H9 (cell line): ENCODE data around the gene INSYN2B. TPM values are rescaled to one million over a fixed set of nuclear protein-coding genes. Genes with fewer than 3 reads are reported as not detected.

ENCODE experiments used
- DNase-seq: peaks from one replicate; pipeline ENCODE4 v3.0.0-alpha.2; 2017
- H2AFZ ChIP-seq: one replicate; pipeline ENCODE4 v1.6.1; 2013; ENCODE audit warnings: mild to moderate bottlenecking, low read length, control low read depth, moderate library complexity
- H2AK5ac ChIP-seq: 2 replicates; pipeline ENCODE4 v1.6.1; 2013; ENCODE audit warnings: low read length, control low read depth, mixed read lengths; ENCODE audit not compliant: insufficient read length
- H2BK120ac ChIP-seq: one replicate; pipeline ENCODE4 v1.6.1; 2013; ENCODE audit warnings: low read depth, mild to moderate bottlenecking, low read length, control low read depth, inconsistent platforms; ENCODE audit not compliant: poor library complexity, severe bottlenecking
- H2BK12ac ChIP-seq: 2 replicates; pipeline ENCODE4 v1.6.1; 2013; ENCODE audit warnings: low read length, control low read depth, mixed read lengths, low read depth; ENCODE audit not compliant: insufficient read length
- H2BK15ac ChIP-seq: 2 replicates; pipeline ENCODE4 v1.6.1; 2013; ENCODE audit warnings: low read depth, low read length, control low read depth
- H2BK20ac ChIP-seq: one replicate; pipeline ENCODE4 v1.6.1; 2013; ENCODE audit warnings: low read depth, mild to moderate bottlenecking, low read length, control low read depth, inconsistent platforms; ENCODE audit not compliant: poor library complexity, severe bottlenecking
- H2BK5ac ChIP-seq: 2 replicates; pipeline ENCODE4 v1.6.1; 2013; ENCODE audit warnings: low read length, control low read depth, mixed read lengths; ENCODE audit not compliant: insufficient read length
- H3K14ac ChIP-seq: 2 replicates; pipeline ENCODE4 v1.6.1; 2013; ENCODE audit warnings: low read length, control low read depth; ENCODE audit not compliant: insufficient read depth
- H3K18ac ChIP-seq: 2 replicates; pipeline ENCODE4 v1.6.1; 2013; ENCODE audit warnings: low read depth, mild to moderate bottlenecking, mixed read lengths, low read length, control low read depth; ENCODE audit not compliant: insufficient read length
- H3K23ac ChIP-seq: 2 replicates; pipeline ENCODE4 v1.6.1; 2013; ENCODE audit warnings: low read length, control low read depth, mixed read lengths, low read depth; ENCODE audit not compliant: insufficient read length
- H3K23me2 ChIP-seq: 2 replicates; pipeline ENCODE4 v1.6.1; 2013; ENCODE audit warnings: low read depth, mild to moderate bottlenecking, mixed read lengths, low read length, control low read depth; ENCODE audit not compliant: insufficient read length, poor library complexity, severe bottlenecking
- H3K27ac ChIP-seq: 2 replicates; pipeline ENCODE4 v1.5.1; 2013; ENCODE audit warnings: low read length, control low read depth, mixed read lengths, low read depth; ENCODE audit not compliant: insufficient read length
- H3K27me3 ChIP-seq: 2 replicates; pipeline ENCODE4 v1.6.1; 2013; ENCODE audit warnings: low read length, control low read depth, inconsistent platforms; ENCODE audit not compliant: insufficient read depth
- H3K4ac ChIP-seq: 2 replicates; pipeline ENCODE4 v1.6.1; 2013; ENCODE audit warnings: low read depth, mild to moderate bottlenecking, control low read depth, inconsistent platforms, low read length, moderate library complexity
- H3K4me1 ChIP-seq: 2 replicates; pipeline ENCODE4 v1.6.1; 2013; ENCODE audit warnings: low read length, control low read depth, inconsistent platforms; ENCODE audit not compliant: insufficient read depth
- H3K4me2 ChIP-seq: 2 replicates; pipeline ENCODE4 v1.6.1; 2013; ENCODE audit warnings: low read length, control low read depth, mixed read lengths; ENCODE audit not compliant: insufficient read length, insufficient read depth
- H3K56ac ChIP-seq: 2 replicates; pipeline ENCODE4 v1.6.1; 2013; ENCODE audit warnings: low read depth, mild to moderate bottlenecking, mixed read lengths, low read length, control low read depth; ENCODE audit not compliant: insufficient read length
- H3K79me1 ChIP-seq: 2 replicates; pipeline ENCODE4 v1.6.1; 2013; ENCODE audit warnings: low read depth, mild to moderate bottlenecking, moderate library complexity, low read length, control low read depth, inconsistent platforms; ENCODE audit not compliant: insufficient read depth, poor library complexity, severe bottlenecking
- H3K79me2 ChIP-seq: 2 replicates; pipeline ENCODE4 v1.6.1; 2013; ENCODE audit warnings: low read length, control low read depth, inconsistent platforms; ENCODE audit not compliant: insufficient read depth
- H3K9ac ChIP-seq: 2 replicates; pipeline ENCODE4 v1.6.1; 2013; ENCODE audit warnings: low read length, control low read depth, mixed read lengths; ENCODE audit not compliant: insufficient read length; ENCODE audit errors: extremely low read depth
- H3K9me3 ChIP-seq: one replicate; pipeline ENCODE4 v1.6.1; 2013; ENCODE audit warnings: low read depth, low read length, inconsistent platforms; ENCODE audit not compliant: control insufficient read depth
- H3T11ph ChIP-seq: one replicate; pipeline ENCODE4 v1.6.1; 2013; ENCODE audit warnings: mild to moderate bottlenecking, low read length, control low read depth, inconsistent platforms
- H4K20me1 ChIP-seq: one replicate; pipeline ENCODE4 v1.6.1; 2013; ENCODE audit not compliant: control insufficient read depth, insufficient read length, insufficient read depth
- H4K5ac ChIP-seq: 2 replicates; pipeline ENCODE4 v1.6.1; 2013; ENCODE audit warnings: low read depth, mild to moderate bottlenecking, mixed read lengths, low read length, control low read depth; ENCODE audit not compliant: insufficient read length
- H4K8ac ChIP-seq: replicated peaks from 2 replicates; pipeline ENCODE4 v1.6.1; 2013; ENCODE audit warnings: low read length, control low read depth, mixed read lengths, low read depth; ENCODE audit not compliant: insufficient read length
- H4K91ac ChIP-seq: 2 replicates; pipeline ENCODE4 v1.6.1; 2013; ENCODE audit warnings: low read depth, mild to moderate bottlenecking, moderate library complexity, mixed read lengths, low read length, control low read depth; ENCODE audit not compliant: insufficient read length
- H3K27ac Mint-ChIP-seq, 3 experiments: 2 replicates in 2 of 3; 3 replicates in 1 of 3; pipeline ENCODE4 v1.8.0; 2020 to 2021; ENCODE audit warnings: mixed read lengths in 3 of 3, mild to moderate bottlenecking in 1 of 3, moderate library complexity in 1 of 3
- H3K27me3 Mint-ChIP-seq: 2 replicates; pipeline ENCODE4 v1.8.0; 2021; ENCODE audit warnings: low read depth, mild to moderate bottlenecking, moderate library complexity, mixed read lengths
- H3K36me3 Mint-ChIP-seq, 3 experiments: 2 replicates in 2 of 3; 3 replicates in 1 of 3; pipeline ENCODE4 v1.8.0; 2020 to 2021; ENCODE audit warnings: low read depth in 3 of 3, mixed read lengths in 3 of 3; ENCODE audit not compliant: insufficient read depth in 1 of 3
- H3K4me1 Mint-ChIP-seq, 2 experiments: 2 replicates each; pipeline ENCODE4 v1.8.0; 2020; ENCODE audit warnings: mixed read lengths in 2 of 2
- H3K4me3 Mint-ChIP-seq, 2 experiments: 2 replicates in 1 of 2; 3 replicates in 1 of 2; pipeline ENCODE4 v1.8.0; 2020 to 2021; ENCODE audit warnings: mild to moderate bottlenecking in 2 of 2, mixed read lengths in 2 of 2, moderate library complexity in 1 of 2
- H3K9me3 Mint-ChIP-seq, 2 experiments: 2 replicates in 1 of 2; 3 replicates in 1 of 2; pipeline ENCODE4 v1.8.0; 2020; ENCODE audit warnings: mild to moderate bottlenecking in 2 of 2, mixed read lengths in 2 of 2, moderate library complexity in 1 of 2
- CTCF ChIP-seq: fragments of 200-600 bp; sonication (generic); conservative IDR thresholded peaks from 3 replicates; pipeline ENCODE4 v1.8.0; 2021; ENCODE audit warnings: antibody characterized with exemption, mild to moderate bottlenecking
- WGBS: extraction: QIAGEN DNeasy Blood & Tissue Kit; methylation state at CpG from one replicate; pipeline ENCODE4 v1.1.7; 2013; ENCODE audit warnings: missing lambda C conversion rate, low lambda C conversion rate, mixed read lengths; ENCODE audit not compliant: insufficient read length; ENCODE audit errors: extremely low coverage; 5-methylcytosine and 5-hydroxymethylcytosine counted together
- total RNA-seq: library from RNA; stranded (reverse); gene quantifications from 2 replicates; pipeline ENCODE4 v1.2.1, GENCODE V29; 2021

Gene INSYN2B
- total RNA-seq, 1 experiment from 2014 or later = not detected

GRCh38 chr5:169933616-169934015 is 46.7 kb downstream of the INSYN2B start:
- Histone ChIP-seq H4K20me1 (no peaks in the 10 kb centered on the region), H3K27ac (no peak overlapping the region), H4K5ac (no peak overlapping the region), H3K56ac (no peak overlapping the region), H2AK5ac (no peak overlapping the region), H3K23ac (no peak overlapping the region), H3K9me3 (no peaks in the 10 kb centered on the region), H2AFZ (no peak overlapping the region), H2BK5ac (no peak overlapping the region), H4K8ac (no peak overlapping the region), H3K4me2 (no peak overlapping the region), H3K18ac (no peak overlapping the region), H2BK15ac (no peak overlapping the region), H2BK20ac (no peak overlapping the region), H3K23me2 (no peaks in the 10 kb centered on the region), H3K79me1 (no peaks in the 10 kb centered on the region), H3K4me1 (no peaks in the 10 kb centered on the region), H3K9ac (no peak overlapping the region), H3K79me2 (no peaks in the 10 kb centered on the region), H2BK12ac (no peak overlapping the region), H3K27me3 (no peaks in the 10 kb centered on the region), H3T11ph (no peak overlapping the region), H3K4ac (no peak overlapping the region), H4K91ac (no peak overlapping the region), H2BK120ac (no peak overlapping the region), H3K14ac (no peak overlapping the region)
- Mint-ChIP-seq H3K4me1 (peaks cover 4 to 6% of the 10 kb centered on the region in 2 experiments), H3K27me3 (no peaks in the 10 kb centered on the region; the same call in 1 of the 2 replicates), H3K4me3 (no peak overlapping the region), H3K36me3 (no peaks in the 10 kb centered on the region), H3K9me3 (no peaks in the 10 kb centered on the region), H3K27ac (0 out of 7 replicates have a peak overlapping the region, but pooled peaks of 1 of the 3 experiments have one; percentile 32)
- WGBS = no CpG with 5 or more reads among the region's 7 CpGs
- DNase-seq = no peak
- no peak for TF ChIP-seq CTCF
